Kidney capillary endothelial cell (primary cell): ENCODE results near the gene PLAC1.

Source experiments
- DNase-seq: peaks from one replicate; pipeline ENCODE4 v3.0.0-alpha.2; 2018; ENCODE audit warnings: low spot score

Gene PLAC1, protein sequence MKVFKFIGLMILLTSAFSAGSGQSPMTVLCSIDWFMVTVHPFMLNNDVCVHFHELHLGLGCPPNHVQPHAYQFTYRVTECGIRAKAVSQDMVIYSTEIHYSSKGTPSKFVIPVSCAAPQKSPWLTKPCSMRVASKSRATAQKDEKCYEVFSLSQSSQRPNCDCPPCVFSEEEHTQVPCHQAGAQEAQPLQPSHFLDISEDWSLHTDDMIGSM

GRCh38 chrX:134658002-134658759 lies at the start of gene PLAC1:
Gene PLAC1, minus strand, starts transcription at chrX:134658471. Its CDS starts 91,789 bp downstream, at chrX:134566682.
- no peak for DNase-seq

DNA sequence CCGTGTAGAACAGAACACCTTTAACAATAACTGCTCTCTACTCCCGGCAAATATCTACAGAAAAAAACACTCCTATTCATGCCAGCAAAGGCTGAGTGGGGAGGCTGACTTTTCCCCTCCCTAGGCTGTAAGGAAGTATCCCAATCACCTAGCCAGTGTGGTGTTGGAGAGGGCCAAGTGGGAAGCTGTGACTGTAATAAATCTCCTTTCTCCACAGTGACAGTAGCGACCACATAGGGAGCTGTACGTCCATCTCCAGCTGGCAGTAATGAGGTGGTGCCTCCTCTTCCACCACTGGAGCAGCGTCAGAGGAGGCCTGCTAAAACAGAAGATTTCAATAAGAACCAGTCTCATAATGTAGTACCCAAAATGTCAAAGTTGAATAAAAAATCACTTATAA lies 47.9 kb upstream of the PLAC1 start:
- no peak for DNase-seq

DNA sequence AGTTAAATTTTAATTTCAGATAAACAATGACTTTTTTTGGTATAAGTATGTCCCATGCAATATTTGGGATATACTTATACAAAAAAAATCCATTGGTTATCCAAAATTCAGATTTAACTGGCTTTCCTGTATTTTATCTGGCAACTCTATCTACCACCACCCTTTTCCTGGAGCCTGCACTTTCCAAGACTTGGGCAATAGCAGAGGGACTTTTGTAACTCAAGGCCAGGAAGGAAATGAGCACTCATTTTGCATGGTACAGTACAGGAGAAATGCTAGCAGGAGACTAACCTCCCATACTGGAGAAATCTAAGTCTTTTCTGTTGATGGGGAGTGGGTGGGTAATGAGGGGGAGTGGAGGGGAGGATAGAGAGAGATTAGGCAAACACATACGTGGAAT lies 37.7 kb upstream of the PLAC1 start:
- no peak for DNase-seq

DNA sequence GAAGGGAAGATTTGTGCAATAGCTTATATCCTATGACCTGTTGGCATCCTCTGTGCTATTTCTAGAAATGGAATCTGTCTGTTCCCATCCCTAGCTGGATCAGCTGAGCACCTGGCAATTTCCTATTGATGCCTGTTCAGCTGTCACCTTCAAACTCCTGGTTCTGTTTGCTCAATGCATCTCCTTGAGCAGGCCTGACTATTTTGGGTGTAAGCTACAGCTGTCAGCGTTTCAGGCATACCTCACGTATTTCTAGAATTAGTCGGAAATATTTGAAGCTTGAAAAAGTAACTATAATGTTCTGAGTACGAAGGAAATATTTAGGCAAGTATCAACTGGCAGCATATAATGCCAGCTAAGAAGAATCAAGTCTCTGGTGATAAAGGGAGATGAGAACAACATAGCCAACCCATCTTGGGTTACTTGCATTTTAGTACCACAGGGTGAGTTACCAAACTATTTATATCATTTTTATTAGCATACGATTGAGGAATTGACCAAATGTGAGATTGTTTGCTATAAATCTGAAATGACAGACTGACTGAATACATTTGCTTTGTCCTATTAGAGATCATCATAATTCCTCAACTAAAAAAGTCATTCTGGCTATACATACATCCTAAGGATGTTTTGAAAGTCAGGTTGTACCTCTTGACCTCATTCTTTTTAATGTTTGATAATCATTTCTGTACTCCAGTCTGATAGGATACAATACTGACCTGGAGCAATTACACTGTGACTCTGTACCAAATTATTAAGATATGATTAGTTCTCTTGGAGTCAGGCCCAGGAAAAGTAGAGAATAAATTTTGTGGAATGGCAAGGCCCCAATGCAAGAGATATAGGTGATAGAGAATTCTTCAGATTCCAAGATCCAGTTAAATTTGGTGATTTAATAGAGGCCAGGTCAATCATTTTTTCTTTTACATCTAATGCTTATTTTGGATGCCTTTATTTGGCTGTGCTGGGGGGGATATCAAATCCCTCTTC lies 36.4 kb upstream of the PLAC1 start:
- no peak for DNase-seq

DNA sequence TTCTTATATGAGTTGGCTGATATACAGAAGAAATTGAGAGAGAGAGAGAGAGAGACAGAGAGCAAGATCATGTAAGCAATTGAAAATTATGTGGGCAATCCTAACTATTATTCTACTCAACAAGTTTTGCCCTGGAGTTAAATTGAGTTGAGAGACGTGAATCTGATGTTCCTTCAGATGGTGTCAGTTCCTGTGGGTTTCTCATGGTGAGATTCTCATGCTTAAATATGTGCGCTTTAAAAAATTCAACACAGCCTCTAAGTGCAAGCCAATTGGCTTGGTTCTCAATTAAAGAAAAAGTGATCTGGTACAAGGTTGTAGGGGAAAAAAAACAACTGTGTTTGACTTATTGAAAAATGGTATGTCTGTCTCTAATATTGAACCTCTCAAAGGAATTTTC lies 35.4 kb upstream of the PLAC1 start:
- DNase-seq, result no peak

GRCh38 chrX:134692990-134693389 lies 34.7 kb upstream of the PLAC1 start:
- peak; percentile 1 for DNase-seq

- no peak for DNase-seq
Measured at GRCh38 chrX:134692233-134692632, 34.0 kb upstream of the PLAC1 start.

DNA sequence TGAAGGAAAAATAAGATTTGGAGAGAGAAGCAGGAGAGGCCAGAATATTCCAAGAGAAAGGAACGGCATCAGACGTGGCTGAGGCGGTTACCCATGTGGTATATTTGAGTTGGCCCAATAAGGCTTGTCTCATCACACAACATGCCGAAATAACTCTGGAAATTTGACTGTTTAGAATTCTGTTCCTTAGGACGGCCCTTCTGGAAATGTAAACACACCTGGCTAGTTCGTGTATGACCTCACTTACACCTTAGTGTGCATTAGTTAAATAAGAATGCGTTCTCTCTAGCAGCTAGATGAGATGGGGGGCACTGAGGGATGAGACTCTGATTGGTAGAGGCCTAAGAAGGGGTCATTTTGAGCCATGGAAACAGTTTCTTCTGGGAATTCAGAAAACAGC lies 33.2 kb upstream of the PLAC1 start:
- DNase-seq, result no peak

- peak; percentile 7 for DNase-seq
Measured at GRCh38 chrX:134688839-134689238, 30.6 kb upstream of the PLAC1 start.

GRCh38 chrX:134688031-134688823 lies 30.0 kb upstream of the PLAC1 start:
- DNase-seq, result no peak

GRCh38 chrX:134685668-134686067 lies 27.4 kb upstream of the PLAC1 start:
- no peak for DNase-seq

- no peak for DNase-seq
Measured at GRCh38 chrX:134684956-134685355, 26.7 kb upstream of the PLAC1 start.

DNA sequence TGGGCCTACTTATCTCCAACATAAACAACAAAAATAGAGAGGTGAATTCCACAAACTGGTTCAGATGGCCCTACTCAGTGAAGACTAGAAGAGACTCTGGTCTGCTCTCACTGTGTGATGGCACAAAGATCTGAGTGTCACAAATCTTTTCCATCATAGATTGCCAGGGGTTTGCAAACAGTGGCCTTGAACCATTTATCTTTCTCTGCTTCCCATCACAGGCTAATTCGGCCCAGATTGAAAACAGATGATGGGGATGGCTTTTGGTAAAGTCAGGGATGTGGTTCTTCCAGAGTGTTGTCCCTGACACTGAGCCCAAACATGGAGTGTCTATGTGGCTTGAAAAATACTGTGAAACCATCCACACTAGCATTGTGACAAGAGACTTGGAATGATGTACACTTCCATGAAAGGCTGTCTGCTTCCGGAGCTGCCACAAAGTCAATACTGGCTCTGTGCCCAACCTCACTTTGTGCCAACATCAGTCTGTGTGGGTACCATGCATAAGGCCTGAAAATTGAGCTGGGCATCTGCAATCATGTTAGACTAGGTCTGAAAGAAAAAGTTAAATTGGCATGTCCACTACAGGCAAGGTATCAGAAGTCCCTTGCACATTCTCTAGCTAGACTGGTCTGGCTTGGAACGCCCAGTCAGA lies 25.2 kb upstream of the PLAC1 start:
- DNase-seq, result no peak

DNA sequence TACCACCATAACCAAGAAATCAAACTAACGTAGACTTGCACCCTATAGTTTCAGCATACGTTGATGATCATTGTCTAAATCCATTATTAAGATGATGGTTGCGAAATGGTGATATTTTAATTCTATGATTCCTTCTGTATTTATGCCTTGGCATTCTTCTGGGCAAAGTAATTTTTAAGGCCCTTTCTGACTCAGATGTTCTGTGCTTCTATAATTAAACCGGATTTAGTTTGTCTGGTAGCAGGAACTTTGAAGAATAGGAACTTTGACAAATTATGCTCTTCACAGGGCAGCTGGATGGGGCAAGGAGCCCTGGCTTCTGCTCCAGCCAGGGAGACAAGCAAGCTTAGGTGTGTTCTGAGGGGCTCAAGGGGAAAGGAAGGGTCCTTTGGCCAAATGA lies 23.8 kb upstream of the PLAC1 start:
- no peak for DNase-seq

- no peak for DNase-seq
Measured at GRCh38 chrX:134679644-134680043, 21.4 kb upstream of the PLAC1 start.

DNA sequence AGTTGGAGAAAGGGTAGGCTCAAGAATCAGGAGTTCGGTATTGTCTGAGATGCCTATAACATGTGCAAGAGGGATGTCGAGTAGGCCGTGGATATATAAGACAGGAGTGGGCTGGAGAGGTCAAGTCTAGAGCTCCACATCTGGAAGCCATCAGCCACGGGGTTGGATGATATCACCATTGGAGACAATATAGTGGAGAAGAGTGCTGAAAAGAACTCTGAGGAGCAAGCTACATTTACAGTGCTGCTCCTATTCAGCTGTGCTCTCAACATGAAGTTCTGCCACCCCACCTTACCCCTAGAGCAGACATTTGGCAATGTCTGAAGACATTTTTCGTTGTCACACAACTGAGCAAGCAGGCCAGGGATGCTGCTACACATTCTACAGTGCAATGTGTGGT lies 20.9 kb upstream of the PLAC1 start:
- DNase-seq, result no peak

GRCh38 chrX:134677332-134677731 lies 19.1 kb upstream of the PLAC1 start:
- DNase-seq, result no peak

DNA sequence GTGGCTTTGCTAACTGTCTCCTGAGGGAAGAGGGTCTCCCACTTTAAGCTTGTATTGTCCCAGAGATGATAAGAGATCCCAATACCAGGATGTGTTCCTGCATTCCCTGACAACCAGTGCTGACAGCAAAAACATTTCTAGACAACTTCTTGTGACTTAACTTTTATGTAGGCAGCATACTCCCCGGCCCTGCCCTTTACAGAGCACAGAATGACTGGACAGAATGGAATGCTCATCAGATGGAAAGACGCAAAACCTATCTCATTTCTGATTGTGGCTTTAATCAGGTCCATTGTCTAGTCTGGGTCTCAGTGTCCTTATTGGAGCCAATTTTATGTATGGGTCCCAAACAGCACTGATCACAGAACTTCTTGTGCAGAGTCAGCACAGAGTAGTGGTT lies 18.2 kb upstream of the PLAC1 start:
- no peak for DNase-seq

GRCh38 chrX:134673123-134673522 lies 14.9 kb upstream of the PLAC1 start:
- no peak for DNase-seq

GRCh38 chrX:134672101-134672500 lies 13.8 kb upstream of the PLAC1 start:
- no peak for DNase-seq

- peak; percentile 80 for DNase-seq
Measured at GRCh38 chrX:134671294-134671693, 13.0 kb upstream of the PLAC1 start.
